GM12875 (cell line): ENCODE data around the gene SLC25A21.

ENCODE experiments used
- H3K4me3 ChIP-seq: one replicate; pipeline ENCODE4 v1.5.1; 2011; ENCODE audit warnings: low read depth, low read length, control low read depth
- TF ChIP-seq, protein P1 (sequence below): IDR thresholded peaks from 2 replicates; pipeline ENCODE4 v1.5.1; 2011; ENCODE audit warnings: low read depth, mild to moderate bottlenecking, control low read depth, inconsistent platforms, low read length, moderate library complexity, borderline replicate concordance; ENCODE audit not compliant: insufficient read depth

The SLC25A21 gene

DNA sequence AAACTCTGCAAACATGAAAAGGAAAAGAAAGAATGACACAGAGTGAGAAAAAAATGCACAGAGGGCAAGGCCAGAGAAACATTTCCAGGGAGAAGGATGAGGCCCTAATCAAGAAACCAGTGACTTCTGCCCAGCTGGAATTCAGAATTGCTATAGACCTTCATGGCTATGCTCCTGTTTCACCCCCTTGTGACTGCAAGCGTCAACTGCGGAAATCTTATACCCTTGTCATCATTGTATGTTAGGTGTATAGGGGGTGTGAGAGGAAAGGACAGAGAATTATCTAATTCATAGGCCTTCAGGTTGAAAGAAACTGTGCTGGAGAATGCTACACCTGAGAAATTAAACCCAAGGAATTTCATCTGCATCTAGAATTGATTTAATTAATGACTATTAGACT, 117.5 kb downstream of the SLC25A21 start:
- no peak overlapping the region for H3K4me3 ChIP-seq
- TF ChIP-seq, protein P1, sequence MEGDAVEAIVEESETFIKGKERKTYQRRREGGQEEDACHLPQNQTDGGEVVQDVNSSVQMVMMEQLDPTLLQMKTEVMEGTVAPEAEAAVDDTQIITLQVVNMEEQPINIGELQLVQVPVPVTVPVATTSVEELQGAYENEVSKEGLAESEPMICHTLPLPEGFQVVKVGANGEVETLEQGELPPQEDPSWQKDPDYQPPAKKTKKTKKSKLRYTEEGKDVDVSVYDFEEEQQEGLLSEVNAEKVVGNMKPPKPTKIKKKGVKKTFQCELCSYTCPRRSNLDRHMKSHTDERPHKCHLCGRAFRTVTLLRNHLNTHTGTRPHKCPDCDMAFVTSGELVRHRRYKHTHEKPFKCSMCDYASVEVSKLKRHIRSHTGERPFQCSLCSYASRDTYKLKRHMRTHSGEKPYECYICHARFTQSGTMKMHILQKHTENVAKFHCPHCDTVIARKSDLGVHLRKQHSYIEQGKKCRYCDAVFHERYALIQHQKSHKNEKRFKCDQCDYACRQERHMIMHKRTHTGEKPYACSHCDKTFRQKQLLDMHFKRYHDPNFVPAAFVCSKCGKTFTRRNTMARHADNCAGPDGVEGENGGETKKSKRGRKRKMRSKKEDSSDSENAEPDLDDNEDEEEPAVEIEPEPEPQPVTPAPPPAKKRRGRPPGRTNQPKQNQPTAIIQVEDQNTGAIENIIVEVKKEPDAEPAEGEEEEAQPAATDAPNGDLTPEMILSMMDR: no peak

DNA sequence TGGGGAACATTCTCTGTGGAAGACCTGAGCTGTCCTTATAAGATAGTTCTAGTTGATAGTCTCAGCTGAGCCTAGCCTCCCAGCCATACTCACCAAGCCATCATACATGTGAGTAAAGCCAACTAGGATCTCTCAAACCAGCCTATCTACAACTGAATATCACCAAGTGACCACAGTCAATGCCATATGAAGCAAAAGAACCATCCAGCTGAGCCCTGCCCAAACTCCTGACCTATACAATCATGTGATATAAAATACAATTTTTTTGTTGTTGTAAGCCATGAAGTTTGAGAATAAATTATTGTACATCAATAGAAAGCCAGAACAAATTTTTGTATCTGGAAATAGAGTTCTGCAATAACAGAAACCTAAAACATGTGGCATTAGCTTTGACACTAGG, 118.3 kb downstream of the SLC25A21 start:
- TF ChIP-seq, protein P1: no peak
- no peak overlapping the region for H3K4me3 ChIP-seq

DNA sequence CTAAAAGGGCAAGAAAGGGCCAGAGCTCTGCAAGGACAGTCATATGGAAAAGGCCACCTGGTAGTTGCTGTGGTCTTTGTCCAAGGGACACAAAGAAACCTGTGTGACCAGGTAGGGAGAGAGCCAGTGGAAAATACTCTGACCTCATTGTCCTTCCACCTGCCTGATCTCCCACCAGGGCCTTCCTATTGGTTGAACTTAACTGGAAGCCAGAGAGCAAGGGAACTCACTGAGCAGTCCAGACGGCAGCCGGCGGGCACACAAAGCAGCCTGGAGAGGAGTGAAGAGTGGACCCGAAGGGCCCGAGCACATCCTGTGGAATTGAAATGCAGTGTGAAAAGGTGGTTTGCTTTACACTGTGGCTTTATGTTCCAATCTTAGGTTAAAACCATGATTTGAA, 120.7 kb downstream of the SLC25A21 start:
- TF ChIP-seq, protein P1: no peak
- H3K4me3 ChIP-seq: no peak overlapping the region

DNA sequence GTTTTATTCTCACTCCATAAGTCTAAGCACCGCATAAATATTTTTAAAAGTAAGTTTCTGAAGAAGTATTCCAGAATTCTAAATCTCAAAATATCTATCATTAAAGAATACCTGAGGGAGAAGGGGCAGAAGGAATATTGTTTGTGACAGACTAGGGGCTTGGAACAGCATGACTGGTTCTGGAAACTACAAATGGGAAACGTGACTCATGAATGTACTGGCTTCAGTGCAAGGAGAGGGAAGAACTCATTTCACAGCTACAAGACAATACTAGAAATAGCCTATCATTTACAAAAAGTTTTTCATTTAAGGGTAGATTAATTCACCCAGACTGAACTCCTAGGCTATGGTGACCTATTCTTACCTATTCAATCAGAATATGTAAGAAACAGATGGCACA, 121.3 kb downstream of the SLC25A21 start:
- TF ChIP-seq, protein P1: no peak
- H3K4me3 ChIP-seq: no peak overlapping the region

DNA sequence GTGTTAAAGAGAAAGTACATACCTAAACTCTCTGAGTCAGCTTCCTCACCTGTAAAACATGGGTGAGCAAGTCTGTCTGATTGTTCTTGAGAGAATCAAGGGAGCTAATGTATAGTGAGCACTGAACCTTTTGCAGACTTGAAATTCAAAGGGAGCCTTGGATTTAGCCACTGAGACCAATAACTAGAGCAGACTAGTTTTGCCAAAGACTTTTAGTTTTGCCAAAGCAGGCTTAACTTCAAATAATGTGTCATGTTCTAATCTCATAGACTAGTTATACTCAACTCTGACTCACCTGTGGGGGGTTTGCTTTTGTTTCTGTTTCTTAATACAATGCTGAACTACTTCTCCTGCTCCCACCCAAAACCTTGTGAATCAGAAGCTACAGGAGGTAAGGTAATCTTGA, 123.7 kb downstream of the SLC25A21 start:
- TF ChIP-seq, protein P1: no peak
- H3K4me3 ChIP-seq: no peak overlapping the region

DNA sequence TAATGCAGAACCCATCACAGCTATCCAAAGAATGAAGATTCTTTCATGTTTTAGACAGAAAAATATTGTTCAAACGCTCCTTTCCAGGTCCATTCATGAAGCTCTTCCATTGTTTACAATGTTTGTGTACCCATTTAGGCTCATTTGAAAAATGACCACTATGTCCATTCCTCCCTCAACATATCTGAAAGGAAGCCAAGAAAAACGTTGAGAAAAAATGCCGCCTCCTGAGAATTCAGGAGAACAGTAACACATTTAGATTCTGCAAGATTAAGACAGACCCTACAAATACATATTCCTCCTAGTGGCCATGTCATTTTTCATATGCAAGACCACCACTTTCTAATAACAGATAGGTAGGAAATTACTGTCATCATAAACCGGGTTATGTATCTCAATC, 124.4 kb downstream of the SLC25A21 start:
- TF ChIP-seq, protein P1: no peak
- H3K4me3 ChIP-seq: no peak overlapping the region

DNA sequence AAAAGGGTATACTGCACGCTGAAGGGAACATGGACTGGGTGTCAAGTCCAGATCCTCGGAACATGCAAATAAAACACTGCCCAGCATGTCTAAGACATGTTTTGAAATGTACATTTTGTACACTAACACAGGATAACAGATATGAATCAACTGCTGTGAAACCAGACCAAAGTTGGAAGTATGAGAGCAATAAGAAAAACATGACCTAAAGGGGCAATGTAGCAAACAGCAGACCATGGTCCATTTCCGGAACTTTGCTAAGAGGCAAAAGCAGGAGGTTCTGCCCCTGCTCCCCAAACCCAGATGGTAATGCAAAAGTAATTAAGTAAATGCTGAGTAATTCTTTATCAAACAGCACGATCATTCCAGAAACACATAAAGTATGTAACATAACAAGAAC, 125.2 kb downstream of the SLC25A21 start:
- H3K4me3 ChIP-seq: no peak overlapping the region
- TF ChIP-seq, protein P1: no peak
